HG03103 (cell line): ENCODE measurements around the gene CDH23.

Source experiments
- ATAC-seq: cut with Tn5 transposase; IDR thresholded peaks from one replicate; pipeline ENCODE4 v1.9.1; 2021; ENCODE audit warnings: low read depth; ENCODE audit not compliant: unreplicated experiment

Gene CDH23

GRCh38 chr10:71816936-71817618 is 420.4 kb downstream of the CDH23 start:
- no peak for ATAC-seq

- ATAC-seq: no peak
These were observed 421.3 kb downstream of the CDH23 start for GRCh38 chr10:71817831-71818655.

GRCh38 chr10:71818674-71819260 is 422.0 kb downstream of the CDH23 start:
- no peak for ATAC-seq

GRCh38 chr10:71819441-71819861 is 422.7 kb downstream of the CDH23 start:
- no peak for ATAC-seq

- no peak for ATAC-seq
These were observed 423.3 kb downstream of the CDH23 start for GRCh38 chr10:71819985-71820384.

- ATAC-seq: no peak
These were observed 424.2 kb downstream of the CDH23 start for GRCh38 chr10:71820966-71821365.

- ATAC-seq: no peak
These were observed 425.4 kb downstream of the CDH23 start for GRCh38 chr10:71821909-71822763.

GRCh38 chr10:71823356-71823755 is 426.6 kb downstream of the CDH23 start:
- no peak for ATAC-seq

GRCh38 chr10:71824333-71824732 is 427.6 kb downstream of the CDH23 start:
- no peak for ATAC-seq

GRCh38 chr10:71825217-71825616 is 428.5 kb downstream of the CDH23 start:
- ATAC-seq: no peak

- no peak for ATAC-seq
These were observed 431.1 kb downstream of the CDH23 start for GRCh38 chr10:71827852-71828251.

- no peak for ATAC-seq
These were observed 432.0 kb downstream of the CDH23 start for GRCh38 chr10:71828702-71829101.

- ATAC-seq: no peak
These were observed 432.5 kb downstream of the CDH23 start for GRCh38 chr10:71829171-71829570.

- no peak for ATAC-seq
These were observed 433.2 kb downstream of the CDH23 start for GRCh38 chr10:71829896-71830295.

GRCh38 chr10:71830726-71831125 is 434.0 kb downstream of the CDH23 start:
- no peak for ATAC-seq

- no peak for ATAC-seq
These were observed 435.2 kb downstream of the CDH23 start for GRCh38 chr10:71831646-71832552.

GRCh38 chr10:71832967-71833366 is 436.2 kb downstream of the CDH23 start:
- no peak for ATAC-seq

GRCh38 chr10:71833451-71834342 is 437.0 kb downstream of the CDH23 start:
- ATAC-seq: no peak

GRCh38 chr10:71834343-71834674 is 437.6 kb downstream of the CDH23 start:
- ATAC-seq: no peak
